HepG2 (cell line): ENCODE results near the gene IGF2BP3. TPM values are rescaled to one million over a fixed set of nuclear protein-coding genes. Genes with fewer than 3 reads are reported as not detected.

ENCODE experiments used
- ATAC-seq: fragments of 200-7000 bp; cut with Tn5 transposase; 3 replicates; pipeline ENCODE4 v1.9.1; 2020; ENCODE audit warnings: mild to moderate bottlenecking, moderate library complexity
- BruUV-seq: library from RNA; stranded (reverse); fragments of 400-500 nt; replicated peaks from 2 replicates; lab custom pipeline; 2021; lab: Mats Ljungman, UMichigan
- CTCF ChIA-PET: fragments of 300-600 bp; formaldehyde crosslinking; extraction: SDS; loops from one replicate; lab custom pipeline; 2021; ENCODE audit warnings: low total read pairs, inconsistent platforms, low intra/inter-chr PET ratio; lab: Yijun Ruan, JAX
- POLR2A ChIA-PET: fragments of 350-600 bp; sonication (Branson Sonifier 250); formaldehyde crosslinking; loops from one replicate; lab custom pipeline; 2020; ENCODE audit warnings: antibody characterized with exemption, inconsistent platforms; lab: Yijun Ruan, JAX
- DNase-seq: peaks from one replicate; pipeline ENCODE4 v3.0.0-alpha.2; 2015; ENCODE audit warnings: low spot score
- FAIRE-seq: peaks from 3 replicates; lab custom pipeline; 2011; peaks lifted over from hg19 to GRCh38; lab: Jason Lieb, UNC
- H2AFZ ChIP-seq: one replicate; pipeline ENCODE4 v1.6.1; 2011; ENCODE audit warnings: low read length, inconsistent platforms
- H3K27ac ChIP-seq: fragments of 300-600 bp; 3 replicates; pipeline ENCODE4 v1.8.0; 2011; ENCODE audit warnings: mixed run types, mild to moderate bottlenecking, mixed read lengths, low read length, inconsistent platforms; ENCODE audit not compliant: insufficient read depth; ENCODE audit errors: extremely low read length
- H3K27me3 ChIP-seq, 2 experiments: fragments of 200-600 bp in 1 of 2; 2 replicates in 1 of 2; 3 replicates in 1 of 2; pipeline versions ENCODE4 v1.6.0 to v1.8.0; 2011; ENCODE audit warnings: low read length in 2 of 2, mild to moderate bottlenecking in 2 of 2, moderate library complexity in 2 of 2, inconsistent platforms in 1 of 2; ENCODE audit not compliant: insufficient read depth in 2 of 2, control insufficient read depth in 1 of 2
- H3K36me3 ChIP-seq, 2 experiments: fragments of 200-600 bp in 1 of 2; replicated peaks in 1 of 2; 2 replicates in 1 of 2; 3 replicates in 1 of 2; pipeline versions ENCODE4 v1.5.1 to v1.8.0; 2011; ENCODE audit warnings: low read length in 2 of 2, inconsistent platforms in 1 of 2; ENCODE audit not compliant: insufficient read depth in 2 of 2, control insufficient read depth in 1 of 2
- H3K4me1 ChIP-seq: 2 replicates; pipeline ENCODE4 v1.5.1; 2012; ENCODE audit warnings: low read length, inconsistent platforms; ENCODE audit not compliant: insufficient read depth
- H3K4me2 ChIP-seq: 2 replicates; pipeline ENCODE4 v1.6.0; 2011; ENCODE audit warnings: low read depth, low read length, inconsistent platforms
- H3K4me3 ChIP-seq, 3 experiments: fragments of 200-600 bp in 1 of 3; sonication (generic), shearing (Covaris generic) in 1 of 3; replicated peaks in 1 of 3; 2 replicates each; pipeline ENCODE4 v1.5.1; 2011 to 2016; ENCODE audit warnings: low read length in 3 of 3, inconsistent platforms in 2 of 3, low read depth in 2 of 3, mild to moderate bottlenecking in 2 of 3, control low read depth in 1 of 3, mixed read lengths in 1 of 3; ENCODE audit not compliant: insufficient read depth in 1 of 3
- H3K79me2 ChIP-seq: one replicate; pipeline ENCODE4 v1.6.1; 2011; ENCODE audit warnings: low read length, inconsistent platforms; ENCODE audit not compliant: insufficient read depth
- H3K9ac ChIP-seq: 2 replicates; pipeline ENCODE4 v1.6.0; 2011; ENCODE audit warnings: mild to moderate bottlenecking, low read depth, low read length, inconsistent platforms; ENCODE audit not compliant: insufficient read depth
- H3K9me3 ChIP-seq: 2 replicates; pipeline ENCODE4 v1.5.1; 2012; ENCODE audit warnings: mild to moderate bottlenecking, low read length
- H4K20me1 ChIP-seq: 2 replicates; pipeline ENCODE4 v1.6.0; 2011; ENCODE audit warnings: inconsistent platforms, mild to moderate bottlenecking, low read length, moderate library complexity; ENCODE audit not compliant: insufficient read depth
- BORCS8-MEF2B ChIP-seq: sonication (generic); formaldehyde crosslinking; IDR thresholded peaks from 2 replicates; pipeline ENCODE4 v1.8.0; 2022; ENCODE audit warnings: mild to moderate bottlenecking, missing genetic modification reagents
- CERS6 ChIP-seq: sonication (generic); formaldehyde crosslinking; IDR thresholded peaks from 2 replicates; pipeline ENCODE4 v1.5.0; 2020; ENCODE audit warnings: missing genetic modification reagents
- GLMP ChIP-seq: sonication (generic); formaldehyde crosslinking; IDR thresholded peaks from 2 replicates; pipeline ENCODE4 v1.9.0; 2021; ENCODE audit warnings: missing genetic modification reagents, mild to moderate bottlenecking, borderline replicate concordance
- GTF2F1 ChIP-seq: fragments of 150-350 bp; IDR thresholded peaks from 2 replicates; pipeline ENCODE4 v1.6.1; 2014; ENCODE audit warnings: low read length
- KDM4B ChIP-seq: sonication (generic); formaldehyde crosslinking; IDR thresholded peaks from 2 replicates; pipeline ENCODE4 v1.4.0; 2020; ENCODE audit warnings: missing genetic modification reagents
- NFYC ChIP-seq: IDR thresholded peaks from 2 replicates; pipeline ENCODE4 v1.6.1; 2016; ENCODE audit warnings: missing genetic modification reagents, missing compliant biosample characterization
- NR2F1 ChIP-seq, 2 experiments: fragments of 450-650 bp in 1 of 2; formaldehyde crosslinking in 1 of 2; IDR thresholded peaks; 2 replicates each; pipeline versions ENCODE4 v1.5.0 to v1.6.1; 2016 to 2020; ENCODE audit warnings: mild to moderate bottlenecking in 1 of 2, missing compliant biosample characterization in 1 of 2, missing genetic modification reagents in 1 of 2, moderate library complexity in 1 of 2
- NR2F2 ChIP-seq: IDR thresholded peaks from 2 replicates; pipeline ENCODE4 v1.6.1; 2012; ENCODE audit warnings: low read depth, inconsistent platforms, borderline replicate concordance
- REPIN1 ChIP-seq: sonication (generic); formaldehyde crosslinking; IDR thresholded peaks from 2 replicates; pipeline ENCODE4 v1.8.0; 2022; ENCODE audit warnings: missing genetic modification reagents, low read depth, mild to moderate bottlenecking, borderline replicate concordance
- RFX3 ChIP-seq: IDR thresholded peaks from 2 replicates; pipeline ENCODE4 v1.6.1; 2016; ENCODE audit warnings: missing biosample characterization, missing genetic modification reagents
- RFX5 ChIP-seq: IDR thresholded peaks from 2 replicates; pipeline ENCODE4 v1.6.1; 2011; ENCODE audit warnings: low read depth, low read length, improper control_type of control experiment
- SMC3 ChIP-seq: IDR thresholded peaks from 2 replicates; pipeline ENCODE4 v1.6.1; 2011; ENCODE audit warnings: low read length, improper control_type of control experiment
- SPEN ChIP-seq: sonication (generic); formaldehyde crosslinking; IDR thresholded peaks from 2 replicates; pipeline ENCODE4 v1.5.1; 2020; ENCODE audit warnings: low read depth, mild to moderate bottlenecking, missing genetic modification reagents
- TBX2 ChIP-seq: sonication (generic); formaldehyde crosslinking; IDR thresholded peaks from 2 replicates; pipeline ENCODE4 v1.5.0; 2020; ENCODE audit warnings: missing genetic modification reagents, mild to moderate bottlenecking, borderline replicate concordance
- TMF1 ChIP-seq: sonication (generic); formaldehyde crosslinking; IDR thresholded peaks from 2 replicates; pipeline ENCODE4 v1.8.1; 2022; ENCODE audit warnings: low read depth, missing genetic modification reagents
- YEATS4 ChIP-seq: sonication (generic); formaldehyde crosslinking; IDR thresholded peaks from 2 replicates; pipeline ENCODE4 v1.4.0; 2020; ENCODE audit warnings: missing genetic modification reagents, borderline replicate concordance
- ZNF335 ChIP-seq: sonication (generic); formaldehyde crosslinking; IDR thresholded peaks from 2 replicates; pipeline ENCODE4 v1.4.0; 2020; ENCODE audit warnings: missing genetic modification reagents
- ZNF501 ChIP-seq: sonication (generic); formaldehyde crosslinking; IDR thresholded peaks from 2 replicates; pipeline ENCODE4 v1.5.1; 2020; ENCODE audit warnings: mild to moderate bottlenecking, moderate library complexity, missing genetic modification reagents
- ZNF569 ChIP-seq: sonication (generic); formaldehyde crosslinking; IDR thresholded peaks from 2 replicates; pipeline ENCODE4 v1.5.0; 2020; ENCODE audit warnings: mild to moderate bottlenecking, missing genetic modification reagents, moderate library complexity, borderline replicate concordance
- ZNF572 ChIP-seq: sonication (generic); formaldehyde crosslinking; IDR thresholded peaks from 2 replicates; pipeline ENCODE4 v1.5.1; 2020; ENCODE audit warnings: mild to moderate bottlenecking, missing genetic modification reagents
- ZNF678 ChIP-seq: sonication (generic); formaldehyde crosslinking; IDR thresholded peaks from 2 replicates; pipeline ENCODE4 v1.4.0; 2020; ENCODE audit warnings: mild to moderate bottlenecking, missing genetic modification reagents
- ZNF776 ChIP-seq: sonication (generic); formaldehyde crosslinking; IDR thresholded peaks from 2 replicates; pipeline ENCODE4 v1.4.0; 2020; ENCODE audit warnings: mild to moderate bottlenecking, missing genetic modification reagents
- ZNF790 ChIP-seq: sonication (generic); formaldehyde crosslinking; IDR thresholded peaks from 2 replicates; pipeline ENCODE4 v1.8.0; 2022; ENCODE audit warnings: missing genetic modification reagents, mild to moderate bottlenecking, borderline replicate concordance
- WGBS: methylation state at CpG from one replicate; pipeline ENCODE4 v1.1.6; 2017; ENCODE audit warnings: low lambda C conversion rate; 5-methylcytosine and 5-hydroxymethylcytosine counted together
- in situ Hi-C: cut with HindIII; loops from 2 replicates; pipeline ENCODE4 v1.10.0; 2017; ENCODE audit warnings: low pct_unique_long_range_greater_than_20kb; ENCODE audit not compliant: extremely low pct_ligation_motif_present
- intact Hi-C: fragments of 100-400 bp; cut with micrococcal nuclease; formaldehyde crosslinking; loops from one replicate; pipeline ENCODE4 v1.10.0; 2022; ENCODE audit not compliant: unreplicated experiment
- polyA plus RNA-seq, 8 experiments: library from polyadenylated mRNA; depleted of rRNA in 3 of 8; stranded (reverse) in 7 of 8; unstranded in 1 of 8; fragments of >200 nt; fragmentation: Illumina TruSeq in 4 of 8; extraction: Trizol in 4 of 8; gene quantifications; 2 replicates each; pipeline versions ENCODE4 v1.2.1 to v1.2.3, GENCODE V29; 2011 to 2016; ENCODE audit warnings: low read depth in 4 of 8, missing spikeins in 1 of 8, mixed read lengths in 1 of 8; ENCODE audit not compliant: insufficient read depth in 1 of 8
- total RNA-seq, 5 experiments: library from RNA; depleted of rRNA; stranded (reverse); fragments of >200 nt; fragmentation: Illumina TruSeq; extraction: Trizol; gene quantifications; 2 replicates each; pipeline ENCODE4 v1.2.3, GENCODE V29; 2016; ENCODE audit warnings: low read depth in 1 of 5
- TF ChIP-seq, protein P1 (sequence below): sonication (generic); formaldehyde crosslinking; IDR thresholded peaks from 2 replicates; pipeline ENCODE4 v1.8.0; 2022; ENCODE audit warnings: mild to moderate bottlenecking, missing genetic modification reagents

The IGF2BP3 gene
- total and polyA plus RNA-seq, 2 of the 13 experiments (the other 11 are each of a cell fraction or from before 2014, with no cell fraction given): 37.7 to 39.5 TPM

GRCh38 chr7:23293500-23294073, 176.7 kb downstream of the IGF2BP3 start:
- intact Hi-C loops (loop anchor here (1.0 kb wide), 1 partner anchor 16 kb away; no protein-coding TSS in a partner anchor), in situ Hi-C loops (no loop called here)
- ChIA-PET POLR2A (interaction anchor here (0.8 to 4.9 kb wide), 21 partner anchors 8 to 304 kb away, joined by 3 to 69 read pairs (median 7); partner anchors contain the start of genes CCDC126 and IGF2BP3), CTCF (no interaction called here)
- Histone ChIP-seq H3K9ac (peak overlapping the region; percentile 84), H3K36me3 (no peaks in the 10 kb centered on the region), H3K4me1 (peaks cover 85% of the 10 kb centered on the region), H2AFZ (no peak overlapping the region), H3K27me3 (no peaks in the 10 kb centered on the region), H3K4me3 (peak overlapping the region; percentile 31 to 70 (median 50)), H3K9me3 (no peaks in the 10 kb centered on the region), H3K4me2 (peak overlapping the region; percentile 98), H3K27ac (peak overlapping the region; percentile 100), H3K79me2 (no peaks in the 10 kb centered on the region), H4K20me1 (no peaks in the 10 kb centered on the region)
- FAIRE-seq (peak; percentile 97), ATAC-seq (peak; percentile 84), DNase-seq (peak; percentile 97)
- WGBS: 0% methylated on average over 7 of the region's 12 CpGs
- no TSS peak for BruUV-seq
- TF ChIP-seq TBX2 (CRISPR knock-in tag) (peak; percentile 93), RFX5 (no peak), ZNF501 (CRISPR knock-in tag) (peak; percentile 76), BORCS8-MEF2B (peak; percentile 59; the same call in 1 of the 2 replicates), SMC3 (no peak), CERS6 (CRISPR knock-in tag) (no peak), SPEN (peak; percentile 58; the same call in 1 of the 2 replicates), ZNF335 (CRISPR knock-in tag) (no peak), ZNF678 (no peak), ZNF776 (CRISPR knock-in tag) (no peak), ZNF569 (CRISPR knock-in tag) (no peak), KDM4B (CRISPR knock-in tag) (no peak), ZNF572 (CRISPR knock-in tag) (no peak), NR2F2 (peak; percentile 63; the same call in 1 of the 2 replicates), REPIN1 (CRISPR knock-in tag) (peak; percentile 82), TMF1 (no peak), GLMP (CRISPR knock-in tag) (no peak), GTF2F1 (0 out of 2 replicates have a peak, but pooled peaks have one; percentile 38), YEATS4 (CRISPR knock-in tag) (peak; percentile 74), NFYC (no peak), NR2F1 (CRISPR knock-in tag; IDR thresholded peaks at IDR 0.05) (no peak), ZNF790 (CRISPR knock-in tag) (no peak), RFX3 (CRISPR knock-in tag) (no peak)
- TF ChIP-seq, protein P1, sequence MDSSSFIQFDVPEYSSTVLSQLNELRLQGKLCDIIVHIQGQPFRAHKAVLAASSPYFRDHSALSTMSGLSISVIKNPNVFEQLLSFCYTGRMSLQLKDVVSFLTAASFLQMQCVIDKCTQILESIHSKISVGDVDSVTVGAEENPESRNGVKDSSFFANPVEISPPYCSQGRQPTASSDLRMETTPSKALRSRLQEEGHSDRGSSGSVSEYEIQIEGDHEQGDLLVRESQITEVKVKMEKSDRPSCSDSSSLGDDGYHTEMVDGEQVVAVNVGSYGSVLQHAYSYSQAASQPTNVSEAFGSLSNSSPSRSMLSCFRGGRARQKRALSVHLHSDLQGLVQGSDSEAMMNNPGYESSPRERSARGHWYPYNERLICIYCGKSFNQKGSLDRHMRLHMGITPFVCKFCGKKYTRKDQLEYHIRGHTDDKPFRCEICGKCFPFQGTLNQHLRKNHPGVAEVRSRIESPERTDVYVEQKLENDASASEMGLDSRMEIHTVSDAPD (CRISPR knock-in tag): peak; percentile 52
